SU-DHL-6 (cell line): ENCODE measurements around the gene MYH13.

Experiments used
- EZH2phosphoT487 ChIP-seq: fragments of 200-600 bp; sonication (generic), shearing (Covaris generic); conservative IDR thresholded peaks from 2 replicates; pipeline ENCODE4 v1.6.1; 2018; ENCODE audit warnings: mild to moderate bottlenecking, antibody characterized with exemption, low read length, moderate library complexity, mixed read lengths
- TF ChIP-seq, protein P1 (sequence below): fragments of 200-600 bp; sonication (generic); IDR thresholded peaks from one replicate; pipeline ENCODE4 v1.5.1; 2017; ENCODE audit warnings: antibody characterized with exemption, mild to moderate bottlenecking, low read length, moderate library complexity; ENCODE audit not compliant: insufficient read depth, poor library complexity, severe bottlenecking

DNA sequence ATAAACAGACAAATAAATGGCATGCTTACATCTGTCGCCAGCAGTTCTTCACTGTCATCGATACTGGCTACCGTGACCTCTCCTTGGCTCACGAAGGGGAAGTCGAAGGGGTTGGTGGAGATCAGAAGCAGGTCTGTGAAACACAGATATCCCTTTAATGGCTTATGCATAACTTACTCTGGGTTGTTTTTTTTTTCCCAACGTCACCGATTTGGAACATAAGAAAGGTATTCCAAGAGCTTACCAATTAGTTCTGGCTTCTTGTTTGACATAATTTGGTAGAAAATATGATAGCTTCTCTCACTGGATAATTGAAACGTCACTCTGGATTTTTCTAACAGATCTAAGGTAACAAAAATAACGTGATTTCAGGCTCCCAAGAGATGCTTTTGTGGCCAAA, 18.2 kb downstream of the MYH13 start:
- TF ChIP-seq, protein P1, sequence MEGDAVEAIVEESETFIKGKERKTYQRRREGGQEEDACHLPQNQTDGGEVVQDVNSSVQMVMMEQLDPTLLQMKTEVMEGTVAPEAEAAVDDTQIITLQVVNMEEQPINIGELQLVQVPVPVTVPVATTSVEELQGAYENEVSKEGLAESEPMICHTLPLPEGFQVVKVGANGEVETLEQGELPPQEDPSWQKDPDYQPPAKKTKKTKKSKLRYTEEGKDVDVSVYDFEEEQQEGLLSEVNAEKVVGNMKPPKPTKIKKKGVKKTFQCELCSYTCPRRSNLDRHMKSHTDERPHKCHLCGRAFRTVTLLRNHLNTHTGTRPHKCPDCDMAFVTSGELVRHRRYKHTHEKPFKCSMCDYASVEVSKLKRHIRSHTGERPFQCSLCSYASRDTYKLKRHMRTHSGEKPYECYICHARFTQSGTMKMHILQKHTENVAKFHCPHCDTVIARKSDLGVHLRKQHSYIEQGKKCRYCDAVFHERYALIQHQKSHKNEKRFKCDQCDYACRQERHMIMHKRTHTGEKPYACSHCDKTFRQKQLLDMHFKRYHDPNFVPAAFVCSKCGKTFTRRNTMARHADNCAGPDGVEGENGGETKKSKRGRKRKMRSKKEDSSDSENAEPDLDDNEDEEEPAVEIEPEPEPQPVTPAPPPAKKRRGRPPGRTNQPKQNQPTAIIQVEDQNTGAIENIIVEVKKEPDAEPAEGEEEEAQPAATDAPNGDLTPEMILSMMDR, result no peak
- no peak for TF ChIP-seq EZH2phosphoT487
